Keratinocyte (primary cell): Measurements from ENCODE around the gene SMIM10L1. TPM values are rescaled to one million over a fixed set of nuclear protein-coding genes. Genes with fewer than 3 reads are reported as not detected.

Experiments used
- DNase-seq: peaks from one replicate; pipeline ENCODE4 v3.0.0-alpha.2; 2011; ENCODE audit warnings: low read depth, missing footprints, low spot score
- FAIRE-seq: peaks from 2 replicates; lab custom pipeline; 2011; peaks lifted over from hg19 to GRCh38; lab: Jason Lieb, UNC
- H2AFZ ChIP-seq: 2 replicates; pipeline ENCODE4 v1.6.0; 2012; ENCODE audit warnings: low read length, control low read depth, inconsistent platforms; ENCODE audit not compliant: control insufficient read depth
- H3K27ac ChIP-seq: 2 replicates; pipeline ENCODE4 v1.5.1; 2011; ENCODE audit warnings: low read length; ENCODE audit not compliant: control insufficient read depth, insufficient read depth
- H3K27me3 ChIP-seq: 3 replicates; pipeline ENCODE4 v1.6.0; 2011; ENCODE audit warnings: low read length; ENCODE audit not compliant: control insufficient read depth, insufficient read depth; ENCODE audit errors: extremely low read depth
- H3K36me3 ChIP-seq, 2 experiments: 2 replicates in 1 of 2; 3 replicates in 1 of 2; pipeline ENCODE4 v1.5.1; 2011; ENCODE audit warnings: low read length in 2 of 2, mild to moderate bottlenecking in 1 of 2; ENCODE audit not compliant: control insufficient read depth in 2 of 2, insufficient read depth in 2 of 2; ENCODE audit errors: extremely low read depth in 1 of 2
- H3K4me1 ChIP-seq: 3 replicates; pipeline ENCODE4 v1.5.1; 2011; ENCODE audit warnings: low read length; ENCODE audit not compliant: control insufficient read depth, insufficient read depth; ENCODE audit errors: extremely low read depth
- H3K4me2 ChIP-seq: 3 replicates; pipeline ENCODE4 v1.6.0; 2011; ENCODE audit warnings: low read depth, low read length; ENCODE audit not compliant: control insufficient read depth, insufficient read depth; ENCODE audit errors: extremely low read depth
- H3K4me3 ChIP-seq, 3 experiments: fragments of 200-600 bp in 1 of 3; sonication (generic) in 1 of 3; 2 replicates in 2 of 3; 3 replicates in 1 of 3; pipeline ENCODE4 v1.5.1; 2011 to 2016; ENCODE audit warnings: low read length in 3 of 3, mild to moderate bottlenecking in 3 of 3, control low read depth in 2 of 3, inconsistent platforms in 1 of 3, low read depth in 1 of 3, mixed read lengths in 1 of 3, mixed run types in 1 of 3, moderate library complexity in 1 of 3; ENCODE audit not compliant: control insufficient read depth in 2 of 3, insufficient read depth in 2 of 3; ENCODE audit errors: extremely low read depth in 1 of 3
- H3K79me2 ChIP-seq: 2 replicates; pipeline ENCODE4 v1.6.0; 2012; ENCODE audit warnings: low read length; ENCODE audit not compliant: control insufficient read depth, insufficient read depth
- H3K9ac ChIP-seq: 3 replicates; pipeline ENCODE4 v1.6.0; 2011; ENCODE audit warnings: low read length; ENCODE audit not compliant: control insufficient read depth, insufficient read depth; ENCODE audit errors: extremely low read depth
- H3K9me1 ChIP-seq: 3 replicates; pipeline ENCODE4 v1.6.0; 2011; ENCODE audit warnings: low read length; ENCODE audit not compliant: control insufficient read depth, insufficient read depth; ENCODE audit errors: extremely low read depth
- H3K9me3 ChIP-seq: 2 replicates; pipeline ENCODE4 v1.5.1; 2012; ENCODE audit warnings: low read depth, low read length; ENCODE audit not compliant: control insufficient read depth
- H4K20me1 ChIP-seq: 3 replicates; pipeline ENCODE4 v1.6.0; 2011; ENCODE audit warnings: low read length; ENCODE audit not compliant: control insufficient read depth, insufficient read depth; ENCODE audit errors: extremely low read depth
- EZH2 ChIP-seq: IDR thresholded peaks from one replicate; pipeline ENCODE4 v1.6.1; 2012; ENCODE audit warnings: inconsistent platforms, mild to moderate bottlenecking, low read length, moderate library complexity
- dilution Hi-C: fragments of 300-500 bp; cut with MboI; formaldehyde crosslinking; loops from one replicate; pipeline ENCODE4 v1.7.0; 2020; ENCODE audit warnings: low sequenced_read_pairs; ENCODE audit not compliant: extremely low pct_ligation_motif_present
- polyA plus RNA-seq, 5 experiments: library from polyadenylated mRNA; depleted of rRNA in 3 of 5; stranded (reverse) in 3 of 5; stranded (forward) in 1 of 5; unstranded in 1 of 5; fragments of >200 nt; gene quantifications; 1 replicate in 1 of 5; 2 replicates in 3 of 5; 3 replicates in 1 of 5; pipeline versions ENCODE4 v1.2.1 to v1.2.3, GENCODE V29; 2011 to 2012; ENCODE audit warnings: missing spikeins in 2 of 5, low read depth in 1 of 5, low replicate concordance in 1 of 5
- TF ChIP-seq, protein P1 (sequence below), 3 experiments: IDR thresholded peaks in 1 of 3; conservative IDR thresholded peaks in 1 of 3; optimal IDR thresholded peaks in 1 of 3; 2 replicates in 2 of 3; 3 replicates in 1 of 3; pipeline versions ENCODE3 to v1.5.1; 2011; ENCODE audit warnings: low read length in 3 of 3, mild to moderate bottlenecking in 3 of 3, moderate library complexity in 2 of 3, control low read depth in 1 of 3, inconsistent platforms in 1 of 3; ENCODE audit not compliant: insufficient read depth in 2 of 3; ENCODE audit errors: extremely low read depth in 1 of 3

The SMIM10L1 gene
- polyA plus RNA-seq, 1 donor (not counting 4 experiments of a cell fraction or from before 2014, with no cell fraction given) = 3.9 TPM

DNA sequence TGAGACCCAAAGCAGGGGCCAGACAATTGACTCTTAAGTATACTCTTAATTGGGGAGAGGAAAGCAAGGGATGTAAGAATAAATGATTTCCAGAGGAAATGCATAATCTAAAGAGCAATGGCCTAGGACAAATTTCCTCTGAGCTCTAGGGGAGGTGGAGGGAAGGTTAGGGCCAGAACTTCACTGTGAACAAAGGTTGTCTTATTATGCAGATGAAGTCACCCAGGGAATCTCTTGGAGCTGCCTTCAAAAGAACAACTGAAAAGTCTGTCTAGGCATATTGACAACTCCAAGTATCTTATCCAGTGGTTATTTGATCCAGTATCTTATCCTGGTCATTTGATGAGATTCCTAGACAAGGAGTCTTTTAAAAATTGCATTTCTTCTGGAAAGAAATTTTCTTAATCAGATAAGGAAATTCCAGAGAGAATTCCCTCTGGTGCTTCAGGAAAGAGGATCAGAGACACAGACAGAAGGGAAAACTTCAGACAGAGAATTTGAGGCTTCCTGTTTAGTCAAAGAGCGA is 16.5 kb upstream of the SMIM10L1 start:
- FAIRE-seq (no peak), DNase-seq (no peak)
- Histone ChIP-seq H3K79me2 (peaks cover 51% of the 10 kb centered on the region), H2AFZ (no peak overlapping the region), H3K36me3 (no peaks in the 10 kb centered on the region), H3K4me1 (no peaks in the 10 kb centered on the region), H3K9me3 (no peaks in the 10 kb centered on the region), H3K27ac (no peak overlapping the region), H3K27me3 (no peaks in the 10 kb centered on the region), H3K4me2 (no peak overlapping the region), H3K9ac (no peak overlapping the region), H3K4me3 (no peak overlapping the region), H4K20me1 (no peaks in the 10 kb centered on the region), H3K9me1 (no peaks in the 10 kb centered on the region)
- dilution Hi-C loops = no loop called here
- TF ChIP-seq, protein P1, sequence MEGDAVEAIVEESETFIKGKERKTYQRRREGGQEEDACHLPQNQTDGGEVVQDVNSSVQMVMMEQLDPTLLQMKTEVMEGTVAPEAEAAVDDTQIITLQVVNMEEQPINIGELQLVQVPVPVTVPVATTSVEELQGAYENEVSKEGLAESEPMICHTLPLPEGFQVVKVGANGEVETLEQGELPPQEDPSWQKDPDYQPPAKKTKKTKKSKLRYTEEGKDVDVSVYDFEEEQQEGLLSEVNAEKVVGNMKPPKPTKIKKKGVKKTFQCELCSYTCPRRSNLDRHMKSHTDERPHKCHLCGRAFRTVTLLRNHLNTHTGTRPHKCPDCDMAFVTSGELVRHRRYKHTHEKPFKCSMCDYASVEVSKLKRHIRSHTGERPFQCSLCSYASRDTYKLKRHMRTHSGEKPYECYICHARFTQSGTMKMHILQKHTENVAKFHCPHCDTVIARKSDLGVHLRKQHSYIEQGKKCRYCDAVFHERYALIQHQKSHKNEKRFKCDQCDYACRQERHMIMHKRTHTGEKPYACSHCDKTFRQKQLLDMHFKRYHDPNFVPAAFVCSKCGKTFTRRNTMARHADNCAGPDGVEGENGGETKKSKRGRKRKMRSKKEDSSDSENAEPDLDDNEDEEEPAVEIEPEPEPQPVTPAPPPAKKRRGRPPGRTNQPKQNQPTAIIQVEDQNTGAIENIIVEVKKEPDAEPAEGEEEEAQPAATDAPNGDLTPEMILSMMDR (optimal IDR thresholded peaks at IDR 0.05 in 1 of 3, IDR thresholded peaks at IDR 0.05 in 1 of 3, conservative IDR thresholded peaks at IDR 0.05 in 1 of 3; ENCODE audit: extremely low read depth in 1 of 3, insufficient read depth in 2 of 3, low read length in 3 of 3) = no peak
- no peak for TF ChIP-seq EZH2

DNA sequence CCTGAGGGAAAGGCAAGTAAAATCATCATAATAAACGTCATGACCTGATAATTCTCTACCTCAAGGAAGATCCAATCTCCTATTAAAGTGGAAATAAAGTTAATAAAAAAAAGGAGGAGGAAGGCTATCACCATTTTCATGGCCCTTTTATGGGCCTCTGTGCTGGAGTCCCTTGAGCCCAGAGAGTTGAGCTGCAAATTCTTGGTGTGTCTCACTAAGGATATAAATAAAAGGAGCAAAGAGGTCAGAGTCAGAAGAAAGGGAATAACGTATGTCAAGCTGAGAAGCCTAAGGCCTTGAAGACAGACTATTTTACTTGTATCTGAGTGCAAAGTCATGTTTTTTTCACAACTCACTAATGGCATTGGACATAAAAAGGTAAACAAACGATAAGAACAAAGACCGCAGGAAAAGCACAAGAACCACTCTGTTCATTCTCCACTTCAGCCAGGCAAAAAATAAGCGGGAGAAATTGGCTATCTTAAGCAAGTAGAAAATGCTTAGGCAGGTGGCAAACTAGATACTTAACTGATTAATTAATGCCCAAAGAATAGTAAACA is 12.0 kb upstream of the SMIM10L1 start:
- Histone ChIP-seq H3K4me3 (no peak overlapping the region), H4K20me1 (peaks cover 4% of the 10 kb centered on the region), H3K4me2 (no peak overlapping the region), H3K27me3 (no peaks in the 10 kb centered on the region), H3K9ac (no peak overlapping the region), H3K79me2 (peaks cover 65% of the 10 kb centered on the region), H3K9me1 (no peaks in the 10 kb centered on the region), H3K9me3 (no peaks in the 10 kb centered on the region), H3K4me1 (no peaks in the 10 kb centered on the region), H3K27ac (no peak overlapping the region), H2AFZ (no peak overlapping the region), H3K36me3 (no peaks in the 10 kb centered on the region)
- TF ChIP-seq, protein P1 (optimal IDR thresholded peaks at IDR 0.05 in 1 of 3, IDR thresholded peaks at IDR 0.05 in 1 of 3, conservative IDR thresholded peaks at IDR 0.05 in 1 of 3; ENCODE audit: extremely low read depth in 1 of 3, insufficient read depth in 2 of 3, low read length in 3 of 3) = no peak
- no peak for TF ChIP-seq EZH2
- no peak for DNase-seq
- FAIRE-seq = no peak
- dilution Hi-C loops = no loop called here
